GM20000 (cell line): Measurements from ENCODE around the gene AKAP1.

ENCODE experiments used
- DNase-seq: peaks from one replicate; pipeline ENCODE4 v3.0.0; 2012; ENCODE audit warnings: low spot score
- CTCF ChIP-seq: IDR thresholded peaks from 2 replicates; pipeline ENCODE4 v1.5.1; 2012; ENCODE audit warnings: mild to moderate bottlenecking, control low read depth; ENCODE audit errors: extremely low read depth, missing control alignments

Gene AKAP1

DNA sequence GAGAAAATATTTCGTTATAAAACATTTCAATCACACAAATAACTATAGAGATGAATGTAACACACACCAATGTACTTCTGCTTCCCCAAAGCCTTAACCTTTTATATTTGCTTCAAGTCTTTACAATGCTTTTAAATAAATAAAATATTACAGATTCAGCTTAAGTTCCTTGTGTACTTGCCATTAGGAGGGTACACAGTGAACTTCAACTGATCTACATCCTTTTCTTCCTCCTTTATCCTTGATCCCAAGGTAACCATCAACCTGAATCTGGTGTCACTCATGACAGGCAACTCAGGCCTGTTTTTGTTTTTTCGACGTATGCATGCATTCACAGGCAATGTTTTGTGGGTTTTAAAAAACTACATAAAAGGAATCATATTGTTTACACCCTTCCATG is 9.3 kb upstream of the AKAP1 start:
- no peak for DNase-seq
- TF ChIP-seq CTCF, result no peak

DNA sequence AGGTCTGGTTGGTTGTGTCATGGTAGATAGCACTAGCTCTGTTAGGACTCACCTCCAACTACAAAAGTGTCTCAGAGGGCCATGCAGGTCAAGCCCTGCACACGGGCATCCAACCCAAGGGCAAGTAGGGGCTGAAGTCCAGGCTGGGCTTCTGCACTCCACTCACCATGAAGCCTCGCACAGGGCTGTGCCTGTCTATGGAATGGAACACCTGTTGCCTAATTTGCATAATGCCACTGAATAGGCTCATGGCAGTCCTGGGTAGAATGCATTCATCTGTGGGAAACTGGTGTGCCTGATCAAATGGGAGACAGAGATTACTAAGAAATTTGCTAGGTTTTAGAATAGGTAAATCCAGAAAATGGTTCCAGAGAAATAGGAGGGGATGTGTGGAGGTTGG is 8.0 kb upstream of the AKAP1 start:
- TF ChIP-seq CTCF, result no peak

GRCh38 chr17:57078274-57078673 is 6.8 kb upstream of the AKAP1 start:
- no peak for TF ChIP-seq CTCF
- DNase-seq, result no peak

More for the DNA sequence above, 8.0 kb upstream of the AKAP1 start:
- DNase-seq, result no peak

DNA sequence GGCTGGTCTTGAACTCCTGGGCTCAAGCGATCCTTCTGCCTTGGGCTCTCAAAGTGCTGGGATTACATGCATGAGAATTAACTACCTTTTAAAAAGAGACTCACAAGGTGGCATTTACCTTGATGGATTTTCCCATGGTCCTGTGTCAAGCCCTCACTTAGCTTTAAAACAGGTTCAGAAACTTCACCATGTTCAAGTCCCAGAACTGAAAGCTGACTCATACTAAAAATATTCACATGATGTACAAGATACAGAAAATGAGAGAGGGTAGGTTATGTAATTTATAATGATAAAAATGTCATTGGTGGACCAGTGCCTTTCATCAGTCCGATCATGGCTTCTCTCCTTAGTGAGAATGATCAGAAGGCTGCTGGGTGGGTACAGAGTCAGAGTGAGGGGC is 4.3 kb upstream of the AKAP1 start:
- TF ChIP-seq CTCF, result no peak
- DNase-seq, result peak; percentile 52

DNA sequence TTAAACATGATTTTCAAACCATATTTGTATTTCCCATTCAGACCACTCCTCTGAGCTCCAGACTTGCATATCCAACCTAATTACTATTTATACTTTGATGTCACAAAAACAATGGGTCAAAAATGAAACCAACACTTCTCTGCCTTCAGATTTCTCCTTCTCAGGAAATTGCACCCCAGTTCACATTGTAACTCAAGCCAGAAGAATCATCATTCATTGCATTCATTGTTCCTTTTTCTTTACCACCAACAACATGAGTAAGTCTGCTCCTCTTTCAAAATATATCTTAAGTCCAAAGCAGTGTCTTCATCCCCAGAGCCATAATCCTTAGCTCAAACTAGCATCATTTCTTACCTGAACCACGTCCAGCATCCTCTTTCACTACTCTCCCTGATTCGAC is 2.6 kb upstream of the AKAP1 start:
- TF ChIP-seq CTCF, result no peak
- DNase-seq, result no peak

DNA sequence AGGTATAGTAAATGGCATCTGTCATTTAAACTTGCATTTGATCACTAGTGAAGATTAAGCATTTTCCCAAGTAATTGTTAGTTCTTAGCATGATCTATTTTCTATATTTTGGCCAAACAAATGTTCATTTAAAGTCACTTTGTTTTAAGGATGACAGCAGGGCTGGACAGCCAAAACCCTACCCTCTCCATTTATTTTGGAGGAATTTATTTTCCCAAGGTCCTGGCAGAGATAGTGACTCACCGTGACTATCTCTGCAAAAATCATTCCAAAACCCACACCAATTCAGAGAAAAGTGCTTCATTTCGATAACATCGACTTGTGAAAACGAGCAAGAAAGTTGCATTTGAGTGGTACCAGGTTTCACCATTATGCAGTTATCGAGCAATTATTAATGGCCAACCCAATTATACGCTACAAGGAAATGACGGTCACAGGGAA is 665 bp upstream of the AKAP1 start:
- TF ChIP-seq CTCF, result no peak
- no peak for DNase-seq

DNA sequence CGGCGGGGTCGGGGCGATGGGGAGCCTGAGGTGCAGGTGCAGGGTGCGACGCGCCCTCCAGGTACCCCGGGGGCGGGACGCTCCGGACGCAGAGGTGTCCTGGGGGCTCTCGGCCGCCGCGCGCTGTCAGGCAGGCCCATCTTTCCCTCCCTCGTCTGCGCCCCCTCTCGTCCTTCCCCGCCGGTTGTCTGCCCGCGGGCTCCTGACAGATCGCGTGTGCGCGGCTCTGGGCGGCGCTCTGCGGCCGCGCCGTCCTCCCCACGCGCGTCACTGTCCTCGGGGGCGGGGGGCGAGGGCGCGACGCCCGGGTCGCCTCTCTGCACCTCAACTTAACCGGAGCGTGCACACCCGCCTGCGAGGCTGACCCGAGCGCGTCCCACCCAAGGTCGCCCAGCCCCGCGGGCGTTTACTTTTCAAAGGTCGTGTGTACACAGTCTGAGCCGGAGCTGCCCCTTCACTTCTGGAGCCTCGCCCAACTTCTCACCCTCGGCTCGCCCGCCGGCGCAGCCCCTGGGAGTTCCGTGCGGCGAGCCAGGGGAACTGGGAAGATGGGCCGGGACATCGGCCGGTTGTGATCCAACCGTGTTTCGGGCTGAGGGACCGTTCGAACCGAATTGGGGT is 512 bp downstream of the AKAP1 start:
- peak; percentile 82 for DNase-seq
- peak; percentile 26 for TF ChIP-seq CTCF
